NCI-H1417 (cell line): ENCODE data around the gene DNAJB4.
"Not testable (repeated sequence)": the region's sequence is repeated elsewhere in the genome, so short reads cannot be mapped to it uniquely, and the experiment has no call there.

Source experiments
- DNase-seq, 3 experiments: peaks; one replicate each; lab custom pipeline; 2025; lab: John Stamatoyannopoulos, UW

Gene DNAJB4

GRCh38 chr1:78004719-78005447 lies at the start of gene DNAJB4:
DNAJB4 (plus strand) TSS chr1:78004939; CDS start chr1:78005111, 172 bp downstream.
- peak in 2 of 3 experiments; percentile 63 to 94 for DNase-seq

GRCh38 chr1:77955709-77956108 lies 49.0 kb upstream of the DNAJB4 start:
- DNase-seq = no peak

GRCh38 chr1:77956464-77956863 lies 48.3 kb upstream of the DNAJB4 start:
- no peak for DNase-seq

DNA sequence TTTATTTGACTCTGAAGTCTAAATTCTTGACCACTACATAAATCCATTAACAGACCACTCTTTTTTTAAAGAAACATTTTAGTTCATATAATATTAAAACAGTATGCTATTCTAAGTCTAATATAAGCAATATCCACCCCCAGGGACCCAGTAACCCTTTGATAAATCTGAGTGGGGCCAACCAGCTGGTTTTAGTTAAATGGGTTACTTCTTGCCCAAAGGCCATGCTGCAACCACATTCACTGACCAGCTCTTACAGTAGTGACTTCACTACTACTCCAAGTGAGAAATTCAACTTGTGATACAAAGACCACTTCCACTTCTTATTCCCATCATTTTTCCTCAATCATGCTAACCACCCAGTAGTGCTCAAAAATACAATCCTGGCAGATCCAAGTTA lies 46.3 kb upstream of the DNAJB4 start:
- DNase-seq = no peak

DNA sequence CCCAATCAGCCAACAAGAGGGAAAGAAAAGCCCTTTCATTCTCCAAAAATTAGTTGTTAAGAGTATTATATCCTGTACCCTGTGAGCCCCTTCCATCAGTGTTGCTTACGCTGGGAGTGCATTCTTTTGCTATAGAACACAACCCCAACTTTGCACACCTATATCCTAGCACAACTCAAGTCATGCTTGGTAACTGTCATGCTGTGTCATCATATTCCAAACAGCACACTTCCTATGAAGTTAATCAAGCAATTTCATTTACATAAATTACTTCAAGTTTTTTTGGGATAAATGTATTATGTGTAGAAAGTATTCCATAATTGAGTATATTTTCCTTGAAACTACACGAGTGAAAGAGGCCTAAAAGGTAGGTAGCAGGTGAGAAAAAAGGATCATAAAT lies 45.9 kb upstream of the DNAJB4 start:
- no peak for DNase-seq

DNA sequence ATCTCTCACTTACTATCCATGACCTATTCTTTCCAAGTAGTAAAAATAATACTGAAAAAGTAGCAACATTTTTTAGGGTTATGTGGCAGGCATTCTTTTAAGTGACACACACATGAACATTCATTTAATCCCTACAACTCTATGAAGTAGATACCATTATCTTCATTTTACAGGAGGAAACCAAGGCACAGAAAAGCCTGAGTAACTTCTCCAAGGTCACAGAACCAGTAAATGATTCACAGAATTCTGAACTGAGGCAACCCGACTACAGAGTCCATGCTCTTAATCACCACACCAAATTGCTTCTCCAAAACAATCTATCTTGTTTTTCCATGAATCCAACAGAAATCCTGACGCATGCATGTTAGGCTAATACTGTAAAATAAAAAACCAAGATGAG lies 43.3 kb upstream of the DNAJB4 start:
- DNase-seq = no peak

GRCh38 chr1:77966291-77966690 lies 38.4 kb upstream of the DNAJB4 start:
- DNase-seq = no peak

DNA sequence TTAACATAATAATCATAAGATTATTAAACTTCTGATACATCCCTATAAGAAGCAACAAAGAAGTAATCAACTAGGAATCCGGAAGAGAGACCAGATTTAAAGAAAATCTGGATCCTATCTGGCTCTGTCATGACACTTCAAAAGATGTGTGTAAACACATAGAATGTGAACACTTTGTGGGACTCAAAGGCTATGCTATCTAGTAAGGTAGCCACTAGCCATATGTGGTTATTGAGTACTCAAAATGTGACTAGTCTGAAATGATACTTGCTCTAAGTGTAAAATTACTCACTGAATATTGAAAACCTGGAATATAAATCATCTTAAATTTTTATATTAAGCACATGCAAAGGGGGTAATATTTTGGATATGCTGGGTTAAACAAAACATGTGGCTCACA lies 34.5 kb upstream of the DNAJB4 start:
- DNase-seq = no peak

DNA sequence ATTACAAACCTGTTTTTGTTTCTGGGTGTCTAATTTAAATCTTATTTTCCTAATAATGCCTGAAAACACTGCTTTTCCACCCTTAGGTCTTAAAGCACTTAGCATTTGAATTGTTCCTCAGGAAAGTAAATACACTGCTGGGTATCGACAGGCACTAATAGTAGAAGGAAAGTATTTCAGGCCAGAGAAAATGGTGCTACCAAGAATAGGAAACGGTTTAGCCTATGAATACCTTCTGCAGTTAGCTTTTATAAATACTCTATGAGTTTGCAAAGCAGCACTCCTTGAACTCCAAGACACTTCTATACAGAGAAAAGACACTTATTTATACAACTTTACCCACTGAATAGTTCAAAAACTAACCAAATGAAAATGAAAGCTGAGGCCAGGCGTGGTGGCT lies 32.7 kb upstream of the DNAJB4 start:
- no peak for DNase-seq

- DNase-seq = no peak
Measured at GRCh38 chr1:77975386-77975785, 29.4 kb upstream of the DNAJB4 start.

- DNase-seq = no peak
Measured at GRCh38 chr1:77975907-77976306, 28.8 kb upstream of the DNAJB4 start.

DNA sequence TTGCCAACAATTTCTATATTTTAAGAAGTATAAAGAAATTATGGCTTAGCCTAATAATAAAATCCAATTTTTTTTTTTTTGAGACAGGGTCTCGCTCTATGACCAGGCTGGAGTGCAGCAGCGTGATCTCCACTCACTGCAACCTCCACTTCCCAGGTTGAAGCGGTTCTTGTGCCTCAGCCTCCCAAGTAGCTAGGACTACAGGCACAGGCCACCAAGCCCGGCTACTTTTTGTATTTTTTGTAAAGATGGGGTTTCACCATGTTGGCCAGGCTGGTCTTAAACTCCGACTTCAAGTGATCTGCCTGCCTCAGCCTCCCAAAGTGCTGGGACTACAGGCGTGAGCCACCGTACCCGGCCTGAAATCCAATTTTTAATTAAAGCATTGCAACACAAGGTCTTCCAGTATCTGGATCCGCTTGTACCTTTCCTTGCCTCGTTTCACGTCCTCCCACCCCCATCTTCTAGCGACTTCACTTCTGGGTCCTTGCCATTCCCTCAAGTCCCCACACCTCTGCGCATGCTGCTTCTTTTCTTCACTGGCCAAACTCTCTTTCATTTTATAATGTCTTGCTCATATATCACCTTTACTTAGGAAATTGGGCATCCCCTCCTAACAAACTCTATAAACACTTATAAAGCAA lies 28.2 kb upstream of the DNAJB4 start:
- DNase-seq = no peak

DNA sequence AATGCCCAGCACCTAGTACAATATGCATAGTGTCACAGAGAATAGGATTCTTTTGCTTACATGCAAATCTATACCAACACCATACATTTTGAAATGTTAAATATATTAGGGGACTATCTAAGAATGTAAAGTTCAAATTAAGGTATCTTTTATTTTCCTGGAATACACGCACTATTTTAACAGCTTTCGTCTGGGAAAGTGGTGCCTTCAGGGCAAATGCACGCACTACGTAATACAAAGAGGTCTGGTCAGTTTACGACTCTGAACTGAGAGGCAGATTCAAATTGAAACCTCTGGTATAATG lies 26.8 kb upstream of the DNAJB4 start:
- no peak for DNase-seq

DNA sequence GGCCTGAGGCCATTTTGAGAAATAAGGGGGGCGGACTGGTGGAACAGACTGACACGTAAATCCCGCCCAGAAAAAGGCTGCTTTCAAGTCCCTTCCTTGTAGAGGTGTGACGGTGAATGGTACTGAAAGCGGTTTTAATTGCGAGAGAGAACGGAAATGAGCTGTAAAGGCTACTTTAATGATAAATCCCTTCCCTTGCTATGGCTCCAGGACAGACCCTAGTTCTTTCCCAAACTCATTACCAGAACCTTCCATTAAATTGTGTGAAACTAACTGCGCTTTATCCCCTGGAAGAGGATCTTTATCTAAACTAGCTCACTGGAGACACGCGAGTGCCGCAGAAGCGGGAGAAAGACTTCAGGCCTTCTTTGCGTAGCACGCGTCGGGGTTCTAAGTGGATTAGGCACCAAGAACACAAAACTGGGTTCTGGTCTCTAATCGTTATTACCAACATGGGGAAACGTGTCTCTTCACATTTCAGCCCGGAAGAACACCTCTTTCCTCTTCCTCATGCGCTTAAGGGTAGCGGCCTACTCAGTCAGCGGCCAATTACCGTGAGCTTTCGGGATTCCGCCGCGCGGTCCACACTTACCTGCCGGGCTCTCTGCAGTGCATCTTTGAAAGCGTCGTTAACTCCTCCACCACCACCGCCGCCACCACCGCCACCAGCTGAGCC lies 26.3 kb upstream of the DNAJB4 start:
- peak; percentile 71 to 95 (median 88) for DNase-seq

DNA sequence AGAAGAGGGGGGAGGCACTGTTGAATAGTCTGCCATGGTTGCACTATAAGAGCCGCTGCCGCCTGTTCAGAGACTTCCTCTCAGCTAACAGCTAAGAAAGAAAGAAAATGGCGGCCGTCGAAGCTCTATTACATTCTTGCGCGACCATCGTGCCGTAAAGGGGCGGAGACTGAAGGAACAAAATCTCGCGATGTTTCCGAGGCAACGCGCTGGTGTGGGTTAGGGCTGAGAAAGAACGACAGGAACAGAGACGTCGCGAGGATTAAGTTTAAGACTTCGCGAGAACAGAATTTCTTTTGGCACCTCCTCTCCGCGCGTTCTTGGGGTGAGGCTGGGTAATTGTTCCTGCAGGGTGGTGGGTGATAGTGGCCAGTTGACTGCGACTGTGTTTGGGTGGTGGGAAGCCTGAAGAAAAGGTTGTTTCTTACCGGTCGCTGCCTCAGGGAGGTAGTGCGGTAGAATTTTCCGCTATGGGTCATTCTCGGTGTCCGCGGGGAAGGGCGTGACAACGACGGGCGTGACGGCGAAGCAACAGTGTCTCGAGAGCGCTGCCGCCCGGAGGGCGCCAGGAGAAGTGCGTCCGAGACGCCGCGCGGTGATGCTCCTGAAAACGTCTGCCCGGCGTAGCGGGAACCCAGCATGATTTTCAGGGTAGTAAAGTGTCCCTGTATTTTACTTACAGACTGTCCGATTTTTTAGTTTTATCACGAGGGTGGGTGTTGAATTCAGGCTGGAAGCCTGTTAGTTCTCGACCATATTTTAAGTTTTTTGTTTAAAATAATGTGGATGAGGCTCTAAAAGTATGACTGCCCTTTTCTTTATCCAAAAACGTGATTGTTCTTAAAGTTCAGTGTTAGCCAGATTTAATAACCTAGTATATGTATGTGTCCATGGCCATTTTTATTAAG lies 25.5 kb upstream of the DNAJB4 start, which contains the start of gene FUBP1:
FUBP1 (minus strand) TSS at position 104 of the 908 bp plus-strand sequence; CDS start at position 36, 68 bp downstream.
- peak; percentile 97 to 99 (median 99) for DNase-seq

- DNase-seq = not testable (repeated sequence)
Measured at GRCh38 chr1:77983352-77983996, 21.3 kb upstream of the DNAJB4 start.

GRCh38 chr1:77983997-77984355 lies 20.8 kb upstream of the DNAJB4 start:
- no peak for DNase-seq

DNA sequence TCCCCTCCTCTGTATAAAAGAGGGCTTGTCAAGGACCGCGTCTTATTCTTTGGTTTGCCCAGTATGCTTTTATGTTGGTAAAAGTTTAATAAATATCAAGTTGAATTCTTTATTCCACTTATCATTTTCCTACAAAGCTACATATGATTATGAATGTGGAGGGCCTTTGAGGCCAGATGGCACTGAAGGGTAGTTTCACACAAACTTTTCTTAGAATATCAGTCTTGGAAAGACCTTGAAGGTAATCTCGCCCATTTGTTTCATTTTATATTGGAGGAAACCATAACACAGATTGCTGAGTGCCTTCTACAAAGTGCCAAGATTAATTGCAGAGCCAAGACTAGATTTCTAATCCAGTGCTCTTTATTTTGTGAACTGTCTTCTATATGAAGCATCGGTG lies 20.1 kb upstream of the DNAJB4 start:
- DNase-seq = no peak

DNA sequence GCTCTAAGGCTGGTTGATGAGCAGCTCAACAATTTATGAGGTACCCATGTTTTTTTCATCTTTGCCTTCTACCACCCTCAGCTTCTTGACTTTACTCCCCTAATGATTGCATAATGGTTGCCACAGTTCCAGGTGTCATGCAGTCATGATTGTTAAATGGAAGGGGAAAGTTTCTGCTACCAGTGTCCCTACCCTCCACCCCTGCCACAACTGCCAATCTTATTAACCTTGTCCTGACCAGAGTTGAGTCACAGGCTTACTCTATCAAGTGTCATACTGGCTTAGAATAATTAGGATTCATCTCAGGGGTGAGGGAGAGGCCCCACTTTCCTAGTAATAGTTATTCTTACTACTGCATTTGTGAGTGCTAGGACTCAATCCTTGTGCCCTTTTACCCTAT lies 17.9 kb upstream of the DNAJB4 start:
- no peak for DNase-seq

- DNase-seq = no peak
Measured at GRCh38 chr1:77987919-77988318, 16.8 kb upstream of the DNAJB4 start.

GRCh38 chr1:77989744-77990143 lies 15.0 kb upstream of the DNAJB4 start:
- no peak for DNase-seq
